PC-3 (cell line): ENCODE results near the gene DLG2. TPM values are rescaled to one million over a fixed set of nuclear protein-coding genes. Genes with fewer than 3 reads are reported as not detected.

Experiments
- ATAC-seq: fragments of 200-7000 bp; cut with Tn5 transposase; 2 replicates; pipeline ENCODE4 v1.9.1; 2020; ENCODE audit warnings: mild to moderate bottlenecking, moderate library complexity
- BruUV-seq: library from RNA; stranded (reverse); fragments of 400-500 nt; replicated peaks from 2 replicates; lab custom pipeline; 2021; lab: Mats Ljungman, UMichigan
- CTCF ChIA-PET: fragments of 300-600 bp; sonication (Branson Sonifier 250); formaldehyde crosslinking; loops from one replicate; lab custom pipeline; 2022; ENCODE audit warnings: antibody characterized with exemption; lab: Charles Lee
- POLR2A ChIA-PET: fragments of 300-600 bp; sonication (Branson Sonifier 250); formaldehyde crosslinking; loops from one replicate; lab custom pipeline; 2022; ENCODE audit warnings: antibody characterized with exemption; ENCODE audit not compliant: unreplicated experiment; lab: Charles Lee
- DNase-seq: peaks from one replicate; pipeline ENCODE4 v3.0.0-alpha.2; 2015
- H2AFZ ChIP-seq: fragments of 300-600 bp; sonication (generic); 2 replicates; pipeline ENCODE4 v1.6.0; 2016; ENCODE audit warnings: antibody characterized with exemption, low read length
- H3F3A ChIP-seq: fragments of 300-600 bp; sonication (generic); one replicate; pipeline ENCODE4 v1.6.0; 2017; ENCODE audit warnings: antibody characterized with exemption, low read length, control low read depth, mild to moderate bottlenecking; ENCODE audit not compliant: unreplicated experiment
- H3K27ac ChIP-seq: fragments of 300-600 bp; sonication (generic); 2 replicates; pipeline ENCODE4 v1.5.1; 2016; ENCODE audit warnings: mild to moderate bottlenecking, low read length
- H3K27me3 ChIP-seq: fragments of 300-600 bp; sonication (generic); 2 replicates; pipeline ENCODE4 v1.6.1; 2016; ENCODE audit warnings: low read length, mixed read lengths
- H3K36me3 ChIP-seq: fragments of 300-600 bp; sonication (generic); 2 replicates; pipeline ENCODE4 v1.6.1; 2016; ENCODE audit warnings: low read depth, mixed run types, low read length, mixed read lengths
- H3K4me1 ChIP-seq: fragments of 300-600 bp; sonication (generic); 2 replicates; pipeline ENCODE4 v1.5.1; 2016; ENCODE audit warnings: low read length; ENCODE audit not compliant: insufficient read depth
- H3K4me2 ChIP-seq: fragments of 300-600 bp; sonication (generic); 2 replicates; pipeline ENCODE4 v1.6.0; 2016; ENCODE audit warnings: low read length
- H3K4me3 ChIP-seq: fragments of 300-600 bp; sonication (generic); 2 replicates; pipeline ENCODE4 v1.5.1; 2016; ENCODE audit warnings: mild to moderate bottlenecking, low read length, mixed read lengths
- H3K79me2 ChIP-seq: fragments of 300-600 bp; sonication (generic); 2 replicates; pipeline ENCODE4 v1.6.1; 2017; ENCODE audit warnings: low read length, mixed read lengths
- H3K9ac ChIP-seq: fragments of 300-600 bp; sonication (generic); 2 replicates; pipeline ENCODE4 v1.6.0; 2016; ENCODE audit warnings: mild to moderate bottlenecking, low read length
- H3K9me2 ChIP-seq: fragments of 300-600 bp; sonication (generic); replicated peaks from 2 replicates; pipeline ENCODE4 v1.6.1; 2016; ENCODE audit warnings: mixed run types, low read length, mixed read lengths
- H3K9me3 ChIP-seq: fragments of 300-600 bp; sonication (generic); 2 replicates; pipeline ENCODE4 v1.6.1; 2016; ENCODE audit warnings: low read length, mixed read lengths
- H4K20me1 ChIP-seq: fragments of 300-600 bp; sonication (generic); 2 replicates; pipeline ENCODE4 v1.6.1; 2016; ENCODE audit warnings: low read length, mixed read lengths
- CTCF ChIP-seq: fragments of 300-600 bp; sonication (generic); conservative IDR thresholded peaks from 2 replicates; pipeline ENCODE4 v1.5.1; 2017; ENCODE audit warnings: antibody characterized with exemption, low read depth, mild to moderate bottlenecking, low read length
- EZH2 ChIP-seq: fragments of 300-600 bp; sonication (generic); IDR thresholded peaks from one replicate; pipeline ENCODE4 v1.6.1; 2017; ENCODE audit warnings: antibody characterized with exemption, mild to moderate bottlenecking, low read length; ENCODE audit not compliant: unreplicated experiment
- EZH2phosphoT487 ChIP-seq: fragments of 300-600 bp; sonication (generic); IDR thresholded peaks from 2 replicates; pipeline ENCODE4 v1.6.1; 2018; ENCODE audit warnings: mild to moderate bottlenecking, antibody characterized with exemption, low read length, borderline replicate concordance
- intact Hi-C: fragments of 100-400 bp; cut with micrococcal nuclease; formaldehyde crosslinking; loops from 2 replicates; pipeline ENCODE4 v1.9.0; 2023
- total RNA-seq: library from RNA; depleted of rRNA; stranded (reverse); fragments of >200 nt; gene quantifications from 2 replicates; pipeline ENCODE4 v1.2.3, GENCODE V29; 2014

DLG2 gene
- total RNA-seq, 1 experiment from 2014 or later: 0.58 TPM

GRCh38 chr11:84902445-84902844 is 724.7 kb downstream of the DLG2 start:
- no peak for ATAC-seq
- POLR2A ChIA-PET: no interaction called here
- H4K20me1 ChIP-seq: no peaks in the 10 kb centered on the region

GRCh38 chr11:84901991-84902390 is 725.2 kb downstream of the DLG2 start:
- H3K27ac ChIP-seq: no peak overlapping the region
- POLR2A ChIA-PET: no interaction called here
- BruUV-seq: no TSS peak

More at GRCh38 chr11:84902445-84902844, 724.7 kb downstream of the DLG2 start:
- no peaks in the 10 kb centered on the region for H3K36me3 ChIP-seq
- no peak overlapping the region for H3K4me3 ChIP-seq
- no peaks in the 10 kb centered on the region for H3K9me3 ChIP-seq
- no peak overlapping the region for H3K27ac ChIP-seq
- H3K4me2 ChIP-seq: no peak overlapping the region
- no peak for DNase-seq
- intact Hi-C loops: no loop called here
- peaks cover 12% of the 10 kb centered on the region; the same call in 1 of the 2 replicates for H3K4me1 ChIP-seq
- H3K79me2 ChIP-seq: no peaks in the 10 kb centered on the region
- no peaks in the 10 kb centered on the region for H3K9me2 ChIP-seq
- no peak for TF ChIP-seq EZH2
- no peak for TF ChIP-seq EZH2phosphoT487
- TF ChIP-seq CTCF: no peak
- H3K27me3 ChIP-seq: no peaks in the 10 kb centered on the region
- H2AFZ ChIP-seq: no peak overlapping the region
- CTCF ChIA-PET: no interaction called here
- H3K9ac ChIP-seq: no peak overlapping the region
- H3F3A ChIP-seq: no peaks in the 10 kb centered on the region
- no TSS peak for BruUV-seq

More at GRCh38 chr11:84901991-84902390, 725.2 kb downstream of the DLG2 start:
- CTCF ChIA-PET: no interaction called here
- no peaks in the 10 kb centered on the region for H3K36me3 ChIP-seq
- H3K27me3 ChIP-seq: no peaks in the 10 kb centered on the region
- DNase-seq (no peak), ATAC-seq (no peak)
- H3K4me3 ChIP-seq: no peak overlapping the region
- peaks cover 12% of the 10 kb centered on the region; the same call in 1 of the 2 replicates for H3K4me1 ChIP-seq
- TF ChIP-seq EZH2 (no peak), CTCF (no peak), EZH2phosphoT487 (no peak)
- no peak overlapping the region for H3K9ac ChIP-seq
- H2AFZ ChIP-seq: no peak overlapping the region
- no peak overlapping the region for H3K4me2 ChIP-seq
- no peaks in the 10 kb centered on the region for H4K20me1 ChIP-seq
- no peaks in the 10 kb centered on the region for H3K9me3 ChIP-seq
- intact Hi-C loops: no loop called here
- H3F3A ChIP-seq: no peaks in the 10 kb centered on the region
- no peaks in the 10 kb centered on the region for H3K79me2 ChIP-seq
- H3K9me2 ChIP-seq: no peaks in the 10 kb centered on the region
